GM23338 (cell line): ENCODE results near the gene KCNAB1.

Experiments used
- CREB1 ChIP-seq: fragments of 250-450 bp; sonication (Bioruptor Pico); IDR thresholded peaks from 2 replicates; pipeline ENCODE4 v1.5.0; 2020; ENCODE audit warnings: low read depth, mild to moderate bottlenecking, moderate library complexity
- EZH2 ChIP-seq: fragments of 200-600 bp; sonication (generic); IDR thresholded peaks from one replicate; pipeline ENCODE4 v1.8.0; 2017; ENCODE audit warnings: antibody characterized with exemption, mild to moderate bottlenecking, low read depth; ENCODE audit not compliant: unreplicated experiment
- EZH2phosphoT487 ChIP-seq: fragments of 200-600 bp; sonication (generic); IDR thresholded peaks from one replicate; pipeline ENCODE4 v1.8.1; 2018; ENCODE audit warnings: antibody characterized with exemption; ENCODE audit not compliant: unreplicated experiment
- JUNB ChIP-seq: IDR thresholded peaks from one replicate; pipeline ENCODE4 v1.6.1; 2016; ENCODE audit warnings: antibody characterized with exemption; ENCODE audit not compliant: unreplicated experiment
- POLR2AphosphoS5 ChIP-seq: IDR thresholded peaks from 2 replicates; pipeline ENCODE4 v1.6.1; 2016; ENCODE audit warnings: antibody characterized with exemption, low read depth
- STAT1 ChIP-seq: IDR thresholded peaks from one replicate; pipeline ENCODE4 v1.6.1; 2016; ENCODE audit warnings: antibody characterized with exemption; ENCODE audit not compliant: unreplicated experiment
- ZNF331 ChIP-seq: fragments of 250-450 bp; sonication (Bioruptor Pico); IDR thresholded peaks from 2 replicates; pipeline ENCODE4 v1.5.0; 2020; ENCODE audit warnings: low read depth, mild to moderate bottlenecking, moderate library complexity
- TF ChIP-seq, protein P1 (sequence below), 2 experiments: fragments of 200-600 bp in 1 of 2; sonication (generic) in 1 of 2; conservative IDR thresholded peaks; 2 replicates each; pipeline versions ENCODE4 v1.5.1 to v1.6.1; 2016 to 2017; ENCODE audit warnings: antibody characterized with exemption in 2 of 2, low read depth in 2 of 2, mild to moderate bottlenecking in 2 of 2, moderate library complexity in 1 of 2
- TF ChIP-seq, protein P2 (sequence below): IDR thresholded peaks from one replicate; pipeline ENCODE4 v1.6.1; 2018; ENCODE audit warnings: antibody characterized with exemption; ENCODE audit not compliant: unreplicated experiment
- TF ChIP-seq, protein P3 (sequence below): IDR thresholded peaks from 2 replicates; pipeline ENCODE4 v1.6.1; 2016; ENCODE audit warnings: antibody characterized with exemption
- TF ChIP-seq, protein P4 (sequence below): fragments of 250-450 bp; sonication (Bioruptor Pico); IDR thresholded peaks from 2 replicates; pipeline ENCODE4 v1.5.0; 2020; ENCODE audit warnings: mild to moderate bottlenecking, moderate library complexity

DNA sequence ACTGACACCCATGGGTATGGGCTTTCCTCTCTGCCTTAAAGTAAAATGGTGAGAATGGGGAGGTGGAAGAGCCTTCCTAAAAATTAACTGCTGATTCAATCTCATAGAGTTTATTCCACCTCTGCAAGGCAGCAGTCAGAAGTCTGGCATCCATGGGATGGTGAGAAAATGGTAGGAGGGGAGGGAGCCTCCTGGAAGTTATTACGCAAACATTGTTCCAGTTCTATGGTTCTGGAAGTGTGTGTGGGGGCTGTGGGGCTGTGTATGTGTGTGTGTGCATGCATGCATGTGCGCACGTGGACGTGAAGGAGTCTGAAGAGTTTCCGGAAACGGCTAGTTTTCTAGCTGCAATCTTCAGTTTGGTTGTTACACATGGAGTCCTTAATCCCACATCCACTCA is 177.6 kb downstream of the KCNAB1 start:
- no peak for TF ChIP-seq EZH2phosphoT487
- TF ChIP-seq, protein P1, sequence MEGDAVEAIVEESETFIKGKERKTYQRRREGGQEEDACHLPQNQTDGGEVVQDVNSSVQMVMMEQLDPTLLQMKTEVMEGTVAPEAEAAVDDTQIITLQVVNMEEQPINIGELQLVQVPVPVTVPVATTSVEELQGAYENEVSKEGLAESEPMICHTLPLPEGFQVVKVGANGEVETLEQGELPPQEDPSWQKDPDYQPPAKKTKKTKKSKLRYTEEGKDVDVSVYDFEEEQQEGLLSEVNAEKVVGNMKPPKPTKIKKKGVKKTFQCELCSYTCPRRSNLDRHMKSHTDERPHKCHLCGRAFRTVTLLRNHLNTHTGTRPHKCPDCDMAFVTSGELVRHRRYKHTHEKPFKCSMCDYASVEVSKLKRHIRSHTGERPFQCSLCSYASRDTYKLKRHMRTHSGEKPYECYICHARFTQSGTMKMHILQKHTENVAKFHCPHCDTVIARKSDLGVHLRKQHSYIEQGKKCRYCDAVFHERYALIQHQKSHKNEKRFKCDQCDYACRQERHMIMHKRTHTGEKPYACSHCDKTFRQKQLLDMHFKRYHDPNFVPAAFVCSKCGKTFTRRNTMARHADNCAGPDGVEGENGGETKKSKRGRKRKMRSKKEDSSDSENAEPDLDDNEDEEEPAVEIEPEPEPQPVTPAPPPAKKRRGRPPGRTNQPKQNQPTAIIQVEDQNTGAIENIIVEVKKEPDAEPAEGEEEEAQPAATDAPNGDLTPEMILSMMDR (conservative IDR thresholded peaks at IDR 0.05; ENCODE audit: low read depth in 2 of 2), result no peak
- TF ChIP-seq, protein P2, sequence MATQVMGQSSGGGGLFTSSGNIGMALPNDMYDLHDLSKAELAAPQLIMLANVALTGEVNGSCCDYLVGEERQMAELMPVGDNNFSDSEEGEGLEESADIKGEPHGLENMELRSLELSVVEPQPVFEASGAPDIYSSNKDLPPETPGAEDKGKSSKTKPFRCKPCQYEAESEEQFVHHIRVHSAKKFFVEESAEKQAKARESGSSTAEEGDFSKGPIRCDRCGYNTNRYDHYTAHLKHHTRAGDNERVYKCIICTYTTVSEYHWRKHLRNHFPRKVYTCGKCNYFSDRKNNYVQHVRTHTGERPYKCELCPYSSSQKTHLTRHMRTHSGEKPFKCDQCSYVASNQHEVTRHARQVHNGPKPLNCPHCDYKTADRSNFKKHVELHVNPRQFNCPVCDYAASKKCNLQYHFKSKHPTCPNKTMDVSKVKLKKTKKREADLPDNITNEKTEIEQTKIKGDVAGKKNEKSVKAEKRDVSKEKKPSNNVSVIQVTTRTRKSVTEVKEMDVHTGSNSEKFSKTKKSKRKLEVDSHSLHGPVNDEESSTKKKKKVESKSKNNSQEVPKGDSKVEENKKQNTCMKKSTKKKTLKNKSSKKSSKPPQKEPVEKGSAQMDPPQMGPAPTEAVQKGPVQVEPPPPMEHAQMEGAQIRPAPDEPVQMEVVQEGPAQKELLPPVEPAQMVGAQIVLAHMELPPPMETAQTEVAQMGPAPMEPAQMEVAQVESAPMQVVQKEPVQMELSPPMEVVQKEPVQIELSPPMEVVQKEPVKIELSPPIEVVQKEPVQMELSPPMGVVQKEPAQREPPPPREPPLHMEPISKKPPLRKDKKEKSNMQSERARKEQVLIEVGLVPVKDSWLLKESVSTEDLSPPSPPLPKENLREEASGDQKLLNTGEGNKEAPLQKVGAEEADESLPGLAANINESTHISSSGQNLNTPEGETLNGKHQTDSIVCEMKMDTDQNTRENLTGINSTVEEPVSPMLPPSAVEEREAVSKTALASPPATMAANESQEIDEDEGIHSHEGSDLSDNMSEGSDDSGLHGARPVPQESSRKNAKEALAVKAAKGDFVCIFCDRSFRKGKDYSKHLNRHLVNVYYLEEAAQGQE, result no peak
- no peak for TF ChIP-seq STAT1
- no peak for TF ChIP-seq POLR2AphosphoS5
- no peak for TF ChIP-seq EZH2
- TF ChIP-seq, protein P3, sequence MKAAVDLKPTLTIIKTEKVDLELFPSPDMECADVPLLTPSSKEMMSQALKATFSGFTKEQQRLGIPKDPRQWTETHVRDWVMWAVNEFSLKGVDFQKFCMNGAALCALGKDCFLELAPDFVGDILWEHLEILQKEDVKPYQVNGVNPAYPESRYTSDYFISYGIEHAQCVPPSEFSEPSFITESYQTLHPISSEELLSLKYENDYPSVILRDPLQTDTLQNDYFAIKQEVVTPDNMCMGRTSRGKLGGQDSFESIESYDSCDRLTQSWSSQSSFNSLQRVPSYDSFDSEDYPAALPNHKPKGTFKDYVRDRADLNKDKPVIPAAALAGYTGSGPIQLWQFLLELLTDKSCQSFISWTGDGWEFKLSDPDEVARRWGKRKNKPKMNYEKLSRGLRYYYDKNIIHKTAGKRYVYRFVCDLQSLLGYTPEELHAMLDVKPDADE, result no peak
- no peak for TF ChIP-seq JUNB
- TF ChIP-seq, protein P4, sequence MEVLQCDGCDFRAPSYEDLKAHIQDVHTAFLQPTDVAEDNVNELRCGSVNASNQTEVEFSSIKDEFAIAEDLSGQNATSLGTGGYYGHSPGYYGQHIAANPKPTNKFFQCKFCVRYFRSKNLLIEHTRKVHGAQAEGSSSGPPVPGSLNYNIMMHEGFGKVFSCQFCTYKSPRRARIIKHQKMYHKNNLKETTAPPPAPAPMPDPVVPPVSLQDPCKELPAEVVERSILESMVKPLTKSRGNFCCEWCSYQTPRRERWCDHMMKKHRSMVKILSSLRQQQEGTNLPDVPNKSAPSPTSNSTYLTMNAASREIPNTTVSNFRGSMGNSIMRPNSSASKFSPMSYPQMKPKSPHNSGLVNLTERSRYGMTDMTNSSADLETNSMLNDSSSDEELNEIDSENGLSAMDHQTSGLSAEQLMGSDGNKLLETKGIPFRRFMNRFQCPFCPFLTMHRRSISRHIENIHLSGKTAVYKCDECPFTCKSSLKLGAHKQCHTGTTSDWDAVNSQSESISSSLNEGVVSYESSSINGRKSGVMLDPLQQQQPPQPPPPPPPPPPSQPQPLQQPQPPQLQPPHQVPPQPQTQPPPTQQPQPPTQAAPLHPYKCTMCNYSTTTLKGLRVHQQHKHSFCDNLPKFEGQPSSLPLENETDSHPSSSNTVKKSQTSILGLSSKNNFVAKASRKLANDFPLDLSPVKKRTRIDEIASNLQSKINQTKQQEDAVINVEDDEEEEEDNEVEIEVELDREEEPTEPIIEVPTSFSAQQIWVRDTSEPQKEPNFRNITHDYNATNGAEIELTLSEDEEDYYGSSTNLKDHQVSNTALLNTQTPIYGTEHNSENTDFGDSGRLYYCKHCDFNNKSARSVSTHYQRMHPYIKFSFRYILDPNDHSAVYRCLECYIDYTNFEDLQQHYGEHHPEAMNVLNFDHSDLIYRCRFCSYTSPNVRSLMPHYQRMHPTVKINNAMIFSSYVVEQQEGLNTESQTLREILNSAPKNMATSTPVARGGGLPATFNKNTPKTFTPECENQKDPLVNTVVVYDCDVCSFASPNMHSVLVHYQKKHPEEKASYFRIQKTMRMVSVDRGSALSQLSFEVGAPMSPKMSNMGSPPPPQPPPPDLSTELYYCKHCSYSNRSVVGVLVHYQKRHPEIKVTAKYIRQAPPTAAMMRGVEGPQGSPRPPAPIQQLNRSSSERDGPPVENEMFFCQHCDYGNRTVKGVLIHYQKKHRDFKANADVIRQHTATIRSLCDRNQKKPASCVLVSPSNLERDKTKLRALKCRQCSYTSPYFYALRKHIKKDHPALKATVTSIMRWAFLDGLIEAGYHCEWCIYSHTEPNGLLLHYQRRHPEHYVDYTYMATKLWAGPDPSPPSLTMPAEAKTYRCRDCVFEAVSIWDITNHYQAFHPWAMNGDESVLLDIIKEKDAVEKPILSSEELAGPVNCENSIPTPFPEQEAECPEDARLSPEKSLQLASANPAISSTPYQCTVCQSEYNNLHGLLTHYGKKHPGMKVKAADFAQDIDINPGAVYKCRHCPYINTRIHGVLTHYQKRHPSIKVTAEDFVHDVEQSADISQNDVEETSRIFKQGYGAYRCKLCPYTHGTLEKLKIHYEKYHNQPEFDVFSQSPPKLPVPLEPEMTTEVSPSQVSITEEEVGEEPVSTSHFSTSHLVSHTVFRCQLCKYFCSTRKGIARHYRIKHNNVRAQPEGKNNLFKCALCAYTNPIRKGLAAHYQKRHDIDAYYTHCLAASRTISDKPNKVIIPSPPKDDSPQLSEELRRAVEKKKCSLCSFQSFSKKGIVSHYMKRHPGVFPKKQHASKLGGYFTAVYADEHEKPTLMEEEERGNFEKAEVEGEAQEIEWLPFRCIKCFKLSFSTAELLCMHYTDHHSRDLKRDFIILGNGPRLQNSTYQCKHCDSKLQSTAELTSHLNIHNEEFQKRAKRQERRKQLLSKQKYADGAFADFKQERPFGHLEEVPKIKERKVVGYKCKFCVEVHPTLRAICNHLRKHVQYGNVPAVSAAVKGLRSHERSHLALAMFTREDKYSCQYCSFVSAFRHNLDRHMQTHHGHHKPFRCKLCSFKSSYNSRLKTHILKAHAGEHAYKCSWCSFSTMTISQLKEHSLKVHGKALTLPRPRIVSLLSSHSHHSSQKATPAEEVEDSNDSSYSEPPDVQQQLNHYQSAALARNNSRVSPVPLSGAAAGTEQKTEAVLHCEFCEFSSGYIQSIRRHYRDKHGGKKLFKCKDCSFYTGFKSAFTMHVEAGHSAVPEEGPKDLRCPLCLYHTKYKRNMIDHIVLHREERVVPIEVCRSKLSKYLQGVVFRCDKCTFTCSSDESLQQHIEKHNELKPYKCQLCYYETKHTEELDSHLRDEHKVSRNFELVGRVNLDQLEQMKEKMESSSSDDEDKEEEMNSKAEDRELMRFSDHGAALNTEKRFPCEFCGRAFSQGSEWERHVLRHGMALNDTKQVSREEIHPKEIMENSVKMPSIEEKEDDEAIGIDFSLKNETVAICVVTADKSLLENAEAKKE (CRISPR knock-in tag), result no peak
- TF ChIP-seq CREB1 (CRISPR knock-in tag), result no peak
- no peak for TF ChIP-seq ZNF331 (CRISPR knock-in tag)
